Astrocyte (in vitro differentiated cells and primary cell): Measurements from ENCODE around the gene SCYL1. TPM values are rescaled to one million over a fixed set of nuclear protein-coding genes. Genes with fewer than 3 reads are reported as not detected.

Experiments used
- DNase-seq: peaks from one replicate; pipeline ENCODE4 v3.0.0-alpha.2; 2010; ENCODE audit warnings: low read depth
- FAIRE-seq: peaks from 2 replicates; lab custom pipeline; 2011; peaks lifted over from hg19 to GRCh38; lab: Jason Lieb, UNC
- H2AFZ ChIP-seq: 2 replicates; pipeline ENCODE4 v1.6.0; 2012; ENCODE audit warnings: low read depth, low read length, inconsistent platforms
- H3K27ac ChIP-seq: 2 replicates; pipeline ENCODE4 v1.5.1; 2011; ENCODE audit warnings: low read depth, low read length, inconsistent platforms
- H3K27me3 ChIP-seq: 2 replicates; pipeline ENCODE4 v1.6.0; 2011; ENCODE audit warnings: low read length, inconsistent platforms; ENCODE audit not compliant: insufficient read depth
- H3K36me3 ChIP-seq: 2 replicates; pipeline ENCODE4 v1.5.1; 2011; ENCODE audit warnings: low read length, inconsistent platforms; ENCODE audit not compliant: insufficient read depth
- H3K4me1 ChIP-seq: 2 replicates; pipeline ENCODE4 v1.5.1; 2011; ENCODE audit warnings: low read length, inconsistent platforms; ENCODE audit not compliant: insufficient read depth
- H3K4me2 ChIP-seq: 2 replicates; pipeline ENCODE4 v1.6.0; 2012; ENCODE audit warnings: low read length, inconsistent platforms
- H3K4me3 ChIP-seq: 2 replicates; pipeline ENCODE4 v1.5.1; 2011; ENCODE audit warnings: low read depth, mild to moderate bottlenecking, low read length, inconsistent platforms; ENCODE audit not compliant: insufficient read depth
- H3K79me2 ChIP-seq: 2 replicates; pipeline ENCODE4 v1.6.0; 2012; ENCODE audit warnings: mild to moderate bottlenecking, low read length, inconsistent platforms; ENCODE audit not compliant: insufficient read depth
- H3K9ac ChIP-seq: 2 replicates; pipeline ENCODE4 v1.6.0; 2012; ENCODE audit warnings: mild to moderate bottlenecking, low read length, inconsistent platforms
- H3K9me3 ChIP-seq: 2 replicates; pipeline ENCODE4 v1.5.1; 2012; ENCODE audit warnings: low read depth, mild to moderate bottlenecking, low read length, inconsistent platforms; ENCODE audit not compliant: insufficient read depth
- H4K20me1 ChIP-seq: 2 replicates; pipeline ENCODE4 v1.6.0; 2012; ENCODE audit warnings: low read length, inconsistent platforms; ENCODE audit not compliant: insufficient read depth
- H3K27ac Mint-ChIP-seq: one replicate; pipeline ENCODE4 v1.8.0; 2021; ENCODE audit warnings: mild to moderate bottlenecking, mixed read lengths; ENCODE audit not compliant: unreplicated experiment
- H3K27me3 Mint-ChIP-seq: one replicate; pipeline ENCODE4 v1.8.0; 2021; ENCODE audit warnings: low read depth, mixed read lengths; ENCODE audit not compliant: unreplicated experiment
- H3K36me3 Mint-ChIP-seq: one replicate; pipeline ENCODE4 v1.8.0; 2021; ENCODE audit warnings: low read depth, mixed read lengths; ENCODE audit not compliant: unreplicated experiment
- H3K4me1 Mint-ChIP-seq: one replicate; pipeline ENCODE4 v1.8.0; 2021; ENCODE audit warnings: low read depth, mixed read lengths; ENCODE audit not compliant: unreplicated experiment
- H3K4me3 Mint-ChIP-seq: one replicate; pipeline ENCODE4 v1.8.0; 2021; ENCODE audit warnings: mild to moderate bottlenecking, moderate library complexity, mixed read lengths; ENCODE audit not compliant: unreplicated experiment
- H3K9me3 Mint-ChIP-seq: one replicate; pipeline ENCODE4 v1.8.0; 2021; ENCODE audit warnings: mild to moderate bottlenecking, mixed read lengths; ENCODE audit not compliant: unreplicated experiment
- EZH2 ChIP-seq: IDR thresholded peaks from 2 replicates; pipeline ENCODE4 v1.6.1; 2012; ENCODE audit warnings: mild to moderate bottlenecking, low read length, inconsistent platforms; ENCODE audit not compliant: insufficient read depth
- total RNA-seq: library from RNA; stranded (reverse); gene quantifications from 2 replicates; pipeline ENCODE4 v1.2.1, GENCODE V29; 2021
- TF ChIP-seq, protein P1 (sequence below): IDR thresholded peaks from 2 replicates; pipeline ENCODE4 v1.5.1; 2011; ENCODE audit warnings: low read depth, mild to moderate bottlenecking, inconsistent platforms, low read length, moderate library complexity; ENCODE audit not compliant: insufficient read depth

Gene SCYL1
- total RNA-seq, 1 donor from 2014 or later: 106 TPM

DNA sequence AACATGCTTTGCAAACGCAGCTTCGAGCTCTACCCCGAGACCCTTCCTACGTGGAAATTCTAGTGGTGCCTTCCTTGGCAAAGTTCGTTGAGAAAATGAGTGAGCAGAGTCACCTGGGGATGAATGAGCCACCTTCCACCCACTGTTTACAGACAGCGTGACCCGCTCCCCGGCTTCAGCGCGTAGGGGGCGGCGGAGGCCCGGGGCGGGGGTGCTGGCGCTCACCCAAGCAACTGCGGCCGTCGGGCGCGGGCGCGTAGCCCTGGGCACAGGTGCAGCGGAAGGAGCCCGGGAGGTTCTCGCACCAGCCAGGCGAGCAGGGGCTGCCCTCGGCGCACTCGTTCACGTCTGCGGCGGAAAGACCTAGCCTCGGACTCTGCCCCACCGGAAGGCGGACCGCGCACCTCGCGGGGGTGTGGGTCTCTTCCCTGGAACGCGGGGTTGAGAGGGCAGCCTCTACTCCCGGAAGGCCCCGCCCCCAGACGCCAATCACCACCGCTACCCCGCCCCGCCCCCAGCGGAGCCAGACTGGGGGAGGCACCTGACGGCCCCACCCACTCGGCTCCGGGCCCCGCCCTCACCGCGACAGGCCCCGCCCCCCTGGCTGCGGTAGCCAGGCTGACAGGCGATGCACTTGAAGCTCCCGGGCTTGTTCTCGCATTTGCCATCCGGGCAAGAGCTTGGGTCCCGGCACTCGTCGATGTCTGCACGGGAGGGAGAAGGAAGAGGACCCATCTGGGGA, 21.5 kb downstream of the SCYL1 start:
- peaks cover 17% of the 10 kb centered on the region for H3K36me3 ChIP-seq
- TF ChIP-seq, protein P1, sequence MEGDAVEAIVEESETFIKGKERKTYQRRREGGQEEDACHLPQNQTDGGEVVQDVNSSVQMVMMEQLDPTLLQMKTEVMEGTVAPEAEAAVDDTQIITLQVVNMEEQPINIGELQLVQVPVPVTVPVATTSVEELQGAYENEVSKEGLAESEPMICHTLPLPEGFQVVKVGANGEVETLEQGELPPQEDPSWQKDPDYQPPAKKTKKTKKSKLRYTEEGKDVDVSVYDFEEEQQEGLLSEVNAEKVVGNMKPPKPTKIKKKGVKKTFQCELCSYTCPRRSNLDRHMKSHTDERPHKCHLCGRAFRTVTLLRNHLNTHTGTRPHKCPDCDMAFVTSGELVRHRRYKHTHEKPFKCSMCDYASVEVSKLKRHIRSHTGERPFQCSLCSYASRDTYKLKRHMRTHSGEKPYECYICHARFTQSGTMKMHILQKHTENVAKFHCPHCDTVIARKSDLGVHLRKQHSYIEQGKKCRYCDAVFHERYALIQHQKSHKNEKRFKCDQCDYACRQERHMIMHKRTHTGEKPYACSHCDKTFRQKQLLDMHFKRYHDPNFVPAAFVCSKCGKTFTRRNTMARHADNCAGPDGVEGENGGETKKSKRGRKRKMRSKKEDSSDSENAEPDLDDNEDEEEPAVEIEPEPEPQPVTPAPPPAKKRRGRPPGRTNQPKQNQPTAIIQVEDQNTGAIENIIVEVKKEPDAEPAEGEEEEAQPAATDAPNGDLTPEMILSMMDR: no peak
- no peak for TF ChIP-seq EZH2
- peaks cover 6% of the 10 kb centered on the region for H3K79me2 ChIP-seq
- H3K9me3 Mint-ChIP-seq: peaks cover 7% of the 10 kb centered on the region
- peaks cover 1% of the 10 kb centered on the region for H3K4me1 ChIP-seq
- peaks cover 43% of the 10 kb centered on the region for H3K27me3 Mint-ChIP-seq
- H3K4me2 ChIP-seq: no peak overlapping the region
- H3K36me3 Mint-ChIP-seq: peaks cover 27% of the 10 kb centered on the region
- H3K27ac Mint-ChIP-seq: no peak overlapping the region
- no peak overlapping the region for H3K9ac ChIP-seq
- H3K4me3 Mint-ChIP-seq: peak overlapping the region; percentile 36
- no peak overlapping the region for H3K27ac ChIP-seq
- no peaks in the 10 kb centered on the region for H3K9me3 ChIP-seq
- no peak overlapping the region for H2AFZ ChIP-seq
- no peak for FAIRE-seq
- peaks cover 77% of the 10 kb centered on the region for H4K20me1 ChIP-seq
- no peak for DNase-seq
- no peak overlapping the region for H3K4me3 ChIP-seq
- no peaks in the 10 kb centered on the region for H3K27me3 ChIP-seq
- peaks cover 2% of the 10 kb centered on the region for H3K4me1 Mint-ChIP-seq

DNA sequence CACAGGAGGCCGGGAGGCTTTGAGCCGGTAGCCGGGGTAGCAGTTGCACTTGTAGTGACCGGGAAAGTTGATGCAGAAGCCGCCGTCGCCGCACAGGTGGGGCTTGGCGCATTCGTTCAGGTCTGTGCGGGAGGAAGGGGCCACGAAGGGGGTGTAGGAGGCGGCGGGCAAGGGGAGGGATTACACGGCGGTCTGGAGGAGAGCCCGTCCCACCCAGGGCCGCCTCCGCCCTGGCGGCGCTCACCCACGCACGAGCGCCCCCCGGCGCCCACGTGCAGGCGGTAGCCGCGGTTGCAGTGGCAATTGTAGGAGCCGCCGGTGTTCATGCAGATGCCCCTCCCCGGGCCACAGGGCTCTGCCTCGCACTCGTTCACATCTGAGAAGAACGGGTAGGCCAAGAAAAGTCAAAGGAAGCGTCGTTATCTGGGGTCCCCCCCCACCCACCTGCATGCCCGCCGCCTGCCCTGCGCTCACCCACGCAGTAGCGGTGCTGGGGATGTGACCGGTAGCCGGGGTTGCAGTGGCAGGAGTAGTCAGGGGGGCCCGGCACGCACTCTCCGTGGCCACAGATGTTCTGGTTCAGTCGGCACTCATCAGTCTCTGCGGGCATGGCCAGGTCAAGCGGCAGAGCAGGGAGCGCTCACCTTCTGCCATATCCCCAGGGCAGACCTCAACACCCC, 22.7 kb downstream of the SCYL1 start:
- Histone ChIP-seq H3K4me2 (no peak overlapping the region), H3K27ac (no peak overlapping the region), H3K9ac (no peak overlapping the region), H3K4me1 (no peaks in the 10 kb centered on the region), H3K27me3 (no peaks in the 10 kb centered on the region), H3K79me2 (peaks cover 6% of the 10 kb centered on the region), H3K9me3 (no peaks in the 10 kb centered on the region), H4K20me1 (peaks cover 81% of the 10 kb centered on the region), H3K4me3 (no peak overlapping the region), H2AFZ (no peak overlapping the region), H3K36me3 (peaks cover 24% of the 10 kb centered on the region)
- Mint-ChIP-seq H3K4me1 (peaks cover 2% of the 10 kb centered on the region), H3K27me3 (peaks cover 49% of the 10 kb centered on the region), H3K4me3 (no peak overlapping the region), H3K9me3 (peaks cover 9% of the 10 kb centered on the region), H3K27ac (no peak overlapping the region), H3K36me3 (peaks cover 32% of the 10 kb centered on the region)
- TF ChIP-seq, protein P1: no peak
- no peak for TF ChIP-seq EZH2
- DNase-seq (no peak), FAIRE-seq (no peak)

DNA sequence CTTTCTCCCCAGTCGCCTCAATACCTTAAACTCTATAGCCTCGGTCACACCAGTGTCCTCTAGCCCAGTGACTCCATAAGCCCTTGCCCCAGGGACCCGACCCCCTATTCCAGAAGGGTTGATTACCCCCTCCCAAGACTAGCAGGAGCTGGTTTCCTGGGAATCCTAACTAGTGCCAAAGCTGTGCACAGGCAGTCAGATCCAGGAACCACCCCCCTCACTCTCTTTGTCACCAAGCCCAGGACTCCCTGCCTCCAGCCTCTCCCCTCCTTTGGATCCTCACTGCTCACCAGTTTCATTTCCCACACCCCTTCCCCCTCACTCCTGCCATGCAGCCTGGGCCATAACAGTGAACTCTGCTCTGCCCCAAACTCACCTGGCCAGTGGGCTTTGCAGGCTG, 23.5 kb downstream of the SCYL1 start:
- no peak overlapping the region for H3K9ac ChIP-seq
- peaks cover 48% of the 10 kb centered on the region for H3K27me3 Mint-ChIP-seq
- peaks cover 9% of the 10 kb centered on the region for H3K9me3 Mint-ChIP-seq
- FAIRE-seq (no peak), DNase-seq (no peak)
- no peak overlapping the region for H3K4me3 ChIP-seq
- H3K4me1 Mint-ChIP-seq: peaks cover 2% of the 10 kb centered on the region
- H3K27ac ChIP-seq: no peak overlapping the region
- no peaks in the 10 kb centered on the region for H3K27me3 ChIP-seq
- H3K4me3 Mint-ChIP-seq: no peak overlapping the region
- peaks cover 6% of the 10 kb centered on the region for H3K79me2 ChIP-seq
- H3K4me1 ChIP-seq: no peaks in the 10 kb centered on the region
- H4K20me1 ChIP-seq: peaks cover 79% of the 10 kb centered on the region
- H3K36me3 Mint-ChIP-seq: peaks cover 32% of the 10 kb centered on the region
- no peak overlapping the region for H3K4me2 ChIP-seq
- H3K27ac Mint-ChIP-seq: no peak overlapping the region
- H3K9me3 ChIP-seq: no peaks in the 10 kb centered on the region
- H2AFZ ChIP-seq: no peak overlapping the region
- TF ChIP-seq, protein P1: no peak
- no peak for TF ChIP-seq EZH2
- peaks cover 21% of the 10 kb centered on the region for H3K36me3 ChIP-seq
